K562 (cell line): ENCODE measurements around the gene SPTLC2. TPM values are rescaled to one million over a fixed set of nuclear protein-coding genes. Genes with fewer than 3 reads are reported as not detected.

Experiments used
- BACH1 ChIP-seq: fragments of 200-800 bp; sonication (Bioruptor generic); IDR thresholded peaks from 2 replicates; pipeline ENCODE4 v1.6.1; 2016; ENCODE audit warnings: missing genetic modification characterization, missing compliant biosample characterization
- BRF2 ChIP-seq: IDR thresholded peaks from 3 replicates; pipeline ENCODE4 v1.6.1; 2011; ENCODE audit warnings: borderline replicate concordance, mild to moderate bottlenecking; ENCODE audit not compliant: insufficient read length, insufficient read depth
- CREB3 ChIP-seq: fragments of 450-650 bp; conservative IDR thresholded peaks from 2 replicates; pipeline ENCODE4 v1.6.1; 2016; ENCODE audit warnings: missing genetic modification characterization, low read depth, mild to moderate bottlenecking, missing compliant biosample characterization, moderate library complexity
- MCM3 ChIP-seq: fragments of 450-650 bp; IDR thresholded peaks from 2 replicates; pipeline ENCODE4 v1.6.1; 2016
- MTA1 ChIP-seq: fragments of 450-650 bp; IDR thresholded peaks from 2 replicates; pipeline ENCODE4 v1.6.1; 2017; ENCODE audit warnings: borderline replicate concordance
- TCF3 ChIP-seq: sonication (generic); formaldehyde crosslinking; IDR thresholded peaks from 2 replicates; pipeline ENCODE4 v1.4.0; 2020; ENCODE audit warnings: mild to moderate bottlenecking, missing genetic modification reagents
- THAP12 ChIP-seq: fragments of 250-450 bp; sonication (Bioruptor Pico); IDR thresholded peaks from 2 replicates; pipeline ENCODE4 v1.9.0; 2021; ENCODE audit warnings: mild to moderate bottlenecking, inconsistent platforms
- polyA plus RNA-seq, 8 experiments: library from polyadenylated mRNA; depleted of rRNA in 4 of 8; stranded (reverse) in 5 of 8; unstranded in 3 of 8; fragments of >200 nt; fragmentation: Nextera tagmentation in 2 of 8; fragmentation: Illumina TruSeq in 1 of 8; extraction: Ambion mirVana in 2 of 8; extraction: Trizol in 1 of 8; gene quantifications; 2 replicates each; pipeline versions ENCODE4 v1.2.1 to v1.2.3, GENCODE V29; 2011 to 2014; ENCODE audit warnings: inconsistent platforms in 1 of 8, missing spikeins in 1 of 8
- total RNA-seq, 7 experiments: library from RNA; depleted of rRNA in 6 of 7; stranded (reverse); fragments of >200 nt in 6 of 7; fragmentation: Illumina TruSeq in 2 of 7; extraction: Trizol in 2 of 7; gene quantifications; 2 replicates each; pipeline versions ENCODE4 v1.2.1 to v1.2.3, GENCODE V29; 2011 to 2021; ENCODE audit warnings: low replicate concordance in 1 of 7

Gene SPTLC2
- total and polyA plus RNA-seq, 9 of the 15 experiments (the other 6 are each of a cell fraction or from before 2014, with no cell fraction given) = 4.5 to 30.4 (median 14.0) TPM

- TF ChIP-seq BRF2 (no peak), THAP12 (CRISPR knock-in tag) (no peak), MCM3 (no peak), BACH1 (tag) (no peak), MTA1 (no peak), TCF3 (CRISPR knock-in tag) (no peak), CREB3 (tag) (no peak)
Measured at GRCh38 chr14:77613201-77613600, 3.2 kb downstream of the SPTLC2 start (continued).
